ENCODE results near the gene IL9R. TPM values are rescaled to one million over a fixed set of nuclear protein-coding genes. Genes with fewer than 3 reads are reported as not detected.
"Not testable (repeated sequence)": the region's sequence is repeated elsewhere in the genome, so short reads cannot be mapped to it uniquely, and the experiment has no call there.

IL9R gene
- total and polyA plus RNA-seq, 2 of the 4 experiments (the other 2 are of a cell fraction), result 0.05 TPM; not detected in 1

GRCh38 chrX:156009691-156010090 is 12.2 kb downstream of the IL9R start:
- H2BK20ac ChIP-seq (ENCODE audit: low read depth, low read length); H2BK15ac ChIP-seq (ENCODE audit: low read depth, low read length); H4K5ac ChIP-seq (ENCODE audit: low read depth, low read length); H3K4me1 ChIP-seq (ENCODE audit: control insufficient read depth, insufficient read depth, low read length); H3K4me2 ChIP-seq (ENCODE audit: low read depth, low read length); H3K9me1 ChIP-seq (ENCODE audit: insufficient read depth, low read length); H4K91ac ChIP-seq (ENCODE audit: insufficient read depth, low read depth, low read length); H3K18ac ChIP-seq (ENCODE audit: low read depth, low read length); H2AK9ac ChIP-seq (replicated peaks; ENCODE audit: low read depth, low read length, poor library complexity); BruUV-seq (replicated peaks); H3K23ac ChIP-seq (ENCODE audit: low read depth, low read length); dilution Hi-C loops (cut with HindIII; ENCODE audit: low sequenced_read_pairs, unreplicated experiment); H3K9me3 ChIP-seq (ENCODE audit: control insufficient read depth, insufficient read depth, low read length); H3K9ac ChIP-seq (ENCODE audit: low read depth, low read length); H2AK5ac ChIP-seq (ENCODE audit: low read depth, low read length); ATAC-seq (ENCODE audit: low read depth); H3K4ac ChIP-seq (ENCODE audit: low read depth, low read length); H2BK5ac ChIP-seq (ENCODE audit: low read depth, low read length, poor library complexity, severe bottlenecking); POLR2A ChIA-PET (ENCODE audit: unreplicated experiment); H2AFZ ChIP-seq (replicated peaks; ENCODE audit: low read length, poor library complexity); DNase-seq; in situ Hi-C loops (cut with MboI; ENCODE audit: low sequenced_read_pairs); H3K79me1 ChIP-seq (ENCODE audit: low read depth in 1 of 2, low read length in 2 of 2); H3K14ac ChIP-seq (replicated peaks; ENCODE audit: low read depth, low read length); CTCF ChIA-PET; H3K56ac ChIP-seq (ENCODE audit: extremely low read depth, insufficient read depth, low read length); H3K4me3 ChIP-seq (ENCODE audit: insufficient read depth, low read depth, low read length); H4K20me1 ChIP-seq (ENCODE audit: insufficient read depth, low read length); H3K27ac ChIP-seq (ENCODE audit: insufficient read depth, low read length); H3K36me3 ChIP-seq (ENCODE audit: control insufficient read depth, insufficient read depth, low read length); intact Hi-C loops (cut with micrococcal nuclease); H2BK120ac ChIP-seq (ENCODE audit: low read depth, low read length); H4K8ac ChIP-seq (ENCODE audit: low read depth in 2 of 2, low read length in 2 of 2); H3K27me3 ChIP-seq (ENCODE audit: control insufficient read depth, insufficient read depth, low read length): not testable (repeated sequence)
- WGBS, 2 experiments (ENCODE audit: extremely low coverage in 2 of 2, insufficient read length in 1 of 2), result no CpG with 5 or more reads among the region's 9 CpGs

GRCh38 chrX:156013286-156013953 is 15.9 kb downstream of the IL9R start:
- H2AK5ac ChIP-seq (ENCODE audit: low read depth, low read length); CTCF ChIA-PET; DNase-seq; H3K27ac ChIP-seq (ENCODE audit: insufficient read depth, low read length); H3K23ac ChIP-seq (ENCODE audit: low read depth, low read length); intact Hi-C loops (cut with micrococcal nuclease); H3K9me1 ChIP-seq (ENCODE audit: insufficient read depth, low read length); in situ Hi-C loops (cut with MboI; ENCODE audit: low sequenced_read_pairs); H3K4me2 ChIP-seq (ENCODE audit: low read depth, low read length); H3K9ac ChIP-seq (ENCODE audit: low read depth, low read length); H2BK20ac ChIP-seq (ENCODE audit: low read depth, low read length); H4K20me1 ChIP-seq (ENCODE audit: insufficient read depth, low read length); H3K36me3 ChIP-seq (ENCODE audit: control insufficient read depth, insufficient read depth, low read length); H2AFZ ChIP-seq (replicated peaks; ENCODE audit: low read length, poor library complexity); H4K91ac ChIP-seq (ENCODE audit: insufficient read depth, low read depth, low read length); H3K4me1 ChIP-seq (ENCODE audit: control insufficient read depth, insufficient read depth, low read length); POLR2A ChIA-PET (ENCODE audit: unreplicated experiment); H3K4ac ChIP-seq (ENCODE audit: low read depth, low read length); ATAC-seq (ENCODE audit: low read depth); H2AK9ac ChIP-seq (replicated peaks; ENCODE audit: low read depth, low read length, poor library complexity); dilution Hi-C loops (cut with HindIII; ENCODE audit: low sequenced_read_pairs, unreplicated experiment); H4K5ac ChIP-seq (ENCODE audit: low read depth, low read length); H3K79me1 ChIP-seq (ENCODE audit: low read depth in 1 of 2, low read length in 2 of 2); H4K8ac ChIP-seq (ENCODE audit: low read depth in 2 of 2, low read length in 2 of 2); H3K27me3 ChIP-seq (ENCODE audit: control insufficient read depth, insufficient read depth, low read length); H3K9me3 ChIP-seq (ENCODE audit: control insufficient read depth, insufficient read depth, low read length); H3K56ac ChIP-seq (ENCODE audit: extremely low read depth, insufficient read depth, low read length); H2BK5ac ChIP-seq (ENCODE audit: low read depth, low read length, poor library complexity, severe bottlenecking); H3K4me3 ChIP-seq (ENCODE audit: insufficient read depth, low read depth, low read length); H2BK120ac ChIP-seq (ENCODE audit: low read depth, low read length); H3K14ac ChIP-seq (replicated peaks; ENCODE audit: low read depth, low read length); BruUV-seq (replicated peaks); H2BK15ac ChIP-seq (ENCODE audit: low read depth, low read length); H3K18ac ChIP-seq (ENCODE audit: low read depth, low read length): not testable (repeated sequence)
- WGBS, 2 experiments (ENCODE audit: extremely low coverage in 2 of 2, insufficient read length in 1 of 2), result no CpG with 5 or more reads among the region's 5 CpGs
